Activated CD8-positive, alpha-beta memory T cell treated with anti-CD3 and anti-CD28 coated beads, Interleukin-2, amount 10 ng/mL, durations not matched to agents 7 days and 5 days (primary cell): ENCODE results near the gene CYTH1. TPM values are rescaled to one million over a fixed set of nuclear protein-coding genes. Genes with fewer than 3 reads are reported as not detected.
"Not testable (repeated sequence)": the region's sequence is repeated elsewhere in the genome, so short reads cannot be mapped to it uniquely, and the experiment has no call there.

Source experiments
- ATAC-seq: fragments of 150-1000 bp; cut with Tn5 transposase; one replicate; pipeline ENCODE4 v1.10.0; 2021; ENCODE audit warnings: moderate library complexity
- CTCF ChIA-PET: fragments of 350-600 bp; sonication (Branson Sonifier 250); formaldehyde crosslinking; loops from one replicate; lab custom pipeline; 2021; ENCODE audit warnings: antibody characterized with exemption; lab: Charles Lee
- DNase-seq: peaks from one replicate; pipeline ENCODE4 v3.0.0-alpha.2; 2020
- H3K27ac Mint-ChIP-seq: one replicate; pipeline ENCODE4 v1.8.0; 2021; ENCODE audit warnings: mild to moderate bottlenecking, mixed read lengths
- H3K27me3 Mint-ChIP-seq: one replicate; pipeline ENCODE4 v1.8.0; 2021; ENCODE audit warnings: mixed read lengths
- H3K36me3 Mint-ChIP-seq: one replicate; pipeline ENCODE4 v1.8.0; 2021; ENCODE audit warnings: mild to moderate bottlenecking, mixed read lengths
- H3K4me1 Mint-ChIP-seq: one replicate; pipeline ENCODE4 v1.8.0; 2021; ENCODE audit warnings: mixed read lengths
- H3K4me3 Mint-ChIP-seq: one replicate; pipeline ENCODE4 v1.8.0; 2021; ENCODE audit warnings: mild to moderate bottlenecking, moderate library complexity, mixed read lengths
- H3K9me3 Mint-ChIP-seq: one replicate; pipeline ENCODE4 v1.8.0; 2022; ENCODE audit warnings: low read depth, mixed read lengths
- total RNA-seq, 2 experiments: library from RNA; stranded (reverse); gene quantifications; one replicate each; pipeline ENCODE4 v1.2.3, GENCODE V29; 2021

The CYTH1 gene
- total RNA-seq, 2 experiments from 2014 or later: 151 to 156 TPM

DNA sequence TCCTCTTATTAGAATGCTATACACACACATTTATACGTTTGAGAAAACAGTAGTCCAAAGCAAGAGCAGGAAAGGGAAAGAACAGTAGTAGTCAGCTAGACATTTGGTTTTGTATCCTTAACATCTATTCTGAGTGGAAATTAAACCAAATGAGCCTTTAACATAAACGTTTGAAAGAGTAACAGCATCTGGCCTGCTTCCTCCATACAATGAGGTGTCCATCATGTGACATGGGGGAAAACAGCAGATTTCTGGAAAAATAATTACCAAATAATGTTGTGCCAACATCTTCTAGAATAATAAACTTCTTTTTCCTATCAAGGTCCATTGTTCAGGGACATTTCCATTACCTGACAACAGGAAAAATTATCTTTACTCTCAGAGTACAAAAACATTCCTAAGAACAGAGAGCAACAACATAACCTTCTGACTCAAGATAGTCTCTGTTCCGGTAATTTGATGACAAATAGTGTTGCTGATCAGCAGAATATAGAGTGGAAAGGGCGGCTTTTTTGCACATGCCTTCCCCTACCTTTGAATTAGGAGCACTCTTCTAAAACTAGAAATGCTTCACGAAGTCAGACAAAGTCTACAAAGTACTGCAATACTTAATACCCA lies 20.2 kb downstream of the CYTH1 start:
- H3K27me3 Mint-ChIP-seq: no peaks in the 10 kb centered on the region
- peaks cover 4% of the 10 kb centered on the region for H3K36me3 Mint-ChIP-seq
- no peaks in the 10 kb centered on the region for H3K9me3 Mint-ChIP-seq
- H3K27ac Mint-ChIP-seq: peak overlapping the region; percentile 65
- peaks cover 63% of the 10 kb centered on the region for H3K4me1 Mint-ChIP-seq
- CTCF ChIA-PET: interaction anchor here (1.3 kb wide), 1 partner anchor 56 kb away, joined by 3 read pairs; no protein-coding TSS in a partner anchor
- H3K4me3 Mint-ChIP-seq: no peak overlapping the region
- no peak for DNase-seq
- no peak for ATAC-seq

DNA sequence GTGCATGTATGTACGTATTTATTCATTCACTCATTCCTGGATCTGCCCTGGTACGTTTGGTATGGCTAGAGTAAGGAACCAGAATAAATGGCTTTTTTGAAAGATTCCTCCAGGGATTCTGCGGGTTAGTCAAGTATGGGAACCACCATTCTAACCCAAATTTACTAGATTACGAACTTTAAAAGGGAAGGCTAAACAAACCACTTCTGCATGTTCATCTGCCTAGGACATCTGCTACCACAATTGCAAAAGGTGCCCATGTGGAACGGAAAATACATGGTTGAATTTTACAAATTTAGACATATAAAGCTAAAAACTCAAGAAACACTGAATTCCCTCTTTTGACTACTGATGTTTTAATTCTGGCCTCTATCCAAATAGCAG lies 22.1 kb downstream of the CYTH1 start:
- Mint-ChIP-seq H3K4me3 (peak overlapping the region; percentile 55), H3K4me1 (peaks cover 71% of the 10 kb centered on the region), H3K36me3 (peaks cover 7% of the 10 kb centered on the region), H3K27me3 (no peaks in the 10 kb centered on the region), H3K27ac (peak overlapping the region; percentile 86), H3K9me3 (no peaks in the 10 kb centered on the region)
- CTCF ChIA-PET: interaction anchor here (1.0 to 2.0 kb wide), 4 partner anchors 9 to 51 kb away, joined by 3 to 14 read pairs (median 7); no protein-coding TSS in a partner anchor
- ATAC-seq (no peak), DNase-seq (no peak)

DNA sequence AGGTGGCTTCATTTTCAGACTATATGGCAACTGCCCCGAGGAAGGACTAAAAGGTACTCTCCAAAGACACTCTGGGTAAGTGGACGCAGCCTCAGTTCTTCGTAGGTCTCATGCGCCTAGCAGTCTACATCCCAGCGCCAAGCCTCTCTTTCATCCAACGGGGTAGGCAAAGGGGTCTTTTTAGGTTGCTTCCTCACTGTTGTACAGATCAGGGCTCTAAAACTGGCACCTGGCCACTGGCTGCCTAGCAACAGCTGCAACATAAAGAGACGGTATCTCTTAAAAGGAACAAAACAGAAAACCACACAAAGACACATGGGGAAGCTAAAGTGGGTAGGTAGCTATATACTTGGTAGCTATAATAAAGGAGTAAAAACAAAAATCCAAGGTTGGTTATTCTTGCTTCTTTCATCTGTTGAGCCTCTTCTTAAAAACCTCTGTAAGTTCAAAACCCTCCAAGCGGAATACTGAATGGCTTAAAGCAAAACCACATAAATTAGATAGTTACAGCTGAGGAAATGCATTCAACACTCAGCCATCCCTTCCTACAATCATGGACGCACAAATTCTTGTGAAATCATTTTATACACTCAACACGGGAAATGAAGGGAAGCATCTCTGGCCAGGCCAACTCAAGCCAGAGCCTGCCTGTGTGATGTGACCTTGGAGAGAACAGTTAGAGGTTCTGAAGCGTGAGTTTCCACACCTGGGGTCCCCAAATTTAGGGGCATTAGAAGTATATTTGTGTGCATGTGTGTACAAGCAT lies 22.7 kb downstream of the CYTH1 start:
- H3K4me1 Mint-ChIP-seq: peaks cover 68% of the 10 kb centered on the region
- CTCF ChIA-PET: interaction anchor here (0.7 to 2.0 kb wide), 6 partner anchors 9 to 50 kb away, joined by 3 to 14 read pairs (median 4); no protein-coding TSS in a partner anchor
- H3K36me3 Mint-ChIP-seq: peaks cover 9% of the 10 kb centered on the region
- DNase-seq (peak; percentile 84), ATAC-seq (peak; percentile 89)
- H3K27ac Mint-ChIP-seq: peak overlapping the region; percentile 86
- no peaks in the 10 kb centered on the region for H3K9me3 Mint-ChIP-seq
- peak overlapping the region; percentile 55 for H3K4me3 Mint-ChIP-seq
- H3K27me3 Mint-ChIP-seq: no peaks in the 10 kb centered on the region

DNA sequence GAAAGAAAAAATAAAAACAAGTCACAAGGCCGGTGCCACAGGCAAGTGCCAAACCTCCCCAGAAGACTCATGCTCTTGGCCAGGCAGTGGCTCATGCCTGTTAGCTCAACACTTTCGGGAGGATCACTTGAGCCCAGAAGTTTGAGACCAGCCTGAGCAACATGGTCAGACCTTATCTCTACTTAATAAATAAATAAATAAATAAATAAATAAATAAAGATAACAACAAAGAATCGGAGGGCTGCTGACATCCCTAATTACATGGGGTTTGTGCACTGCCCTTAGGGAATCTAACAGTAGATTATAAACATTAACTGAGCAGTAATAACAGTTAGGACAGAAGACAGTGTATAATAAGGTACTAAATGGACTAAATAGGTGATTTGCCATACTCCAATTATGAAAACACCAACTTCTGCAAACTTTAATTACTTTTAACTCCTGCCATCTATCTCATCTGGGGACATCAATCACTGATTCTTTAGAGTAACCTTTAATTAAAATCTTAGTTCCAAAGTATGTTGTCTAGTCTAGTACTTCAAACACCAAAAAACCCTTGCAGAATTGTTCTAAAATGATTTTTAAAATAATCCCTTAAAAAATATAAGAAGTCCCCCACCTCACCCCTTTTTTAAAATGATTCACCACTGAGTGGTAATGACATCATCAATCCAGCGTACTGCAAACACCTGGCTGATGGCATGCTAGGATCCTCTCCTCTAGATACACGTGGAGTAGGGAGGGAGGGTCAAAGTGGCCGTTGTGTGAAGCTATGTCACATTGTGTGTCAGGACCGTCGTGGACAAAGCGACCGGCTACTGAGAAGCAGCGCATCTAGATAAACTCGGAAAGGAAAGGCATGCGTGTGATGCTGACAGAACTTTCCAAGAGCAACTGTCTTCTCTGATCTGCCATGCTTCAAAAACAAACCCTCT lies 28.5 kb downstream of the CYTH1 start:
- CTCF ChIA-PET: no interaction called here
- DNase-seq (no peak), ATAC-seq (no peak)
- Mint-ChIP-seq H3K27ac (peak overlapping the region; percentile 30), H3K4me1 (peaks cover 83% of the 10 kb centered on the region), H3K36me3 (peaks cover 10% of the 10 kb centered on the region), H3K9me3 (no peaks in the 10 kb centered on the region), H3K4me3 (no peak overlapping the region), H3K27me3 (no peaks in the 10 kb centered on the region)

DNA sequence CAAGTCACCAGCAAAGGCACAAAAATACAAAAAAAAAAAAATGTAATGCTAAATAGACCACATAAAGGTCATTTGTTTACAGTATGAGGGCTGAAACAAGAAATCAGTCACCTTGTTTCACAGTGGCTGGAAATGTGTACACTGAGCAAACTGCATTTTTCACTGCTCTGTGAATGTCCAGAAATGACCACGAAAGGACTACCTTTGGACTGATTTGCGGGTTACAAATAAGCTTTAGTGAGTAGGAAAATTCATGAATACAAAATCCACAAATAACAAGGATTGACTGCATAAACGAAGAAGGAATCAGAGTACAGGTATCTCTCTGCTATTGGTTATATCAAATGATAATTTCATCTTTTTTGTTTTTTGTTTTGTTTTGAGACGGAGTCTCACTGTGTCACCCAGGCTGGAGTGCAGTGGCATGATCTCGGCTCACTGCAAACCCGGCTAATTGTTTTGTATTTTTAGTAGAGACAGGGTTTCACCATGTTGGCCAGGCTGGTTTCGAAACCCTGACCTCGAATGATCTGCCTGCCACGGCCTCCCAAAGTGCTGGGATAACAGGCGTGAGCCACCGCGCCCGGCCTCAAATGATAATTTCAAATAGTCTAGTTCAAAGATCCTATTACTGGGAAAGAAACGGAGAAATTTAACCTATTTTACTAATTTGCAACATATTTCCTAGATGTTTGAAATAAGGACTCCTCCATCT lies 30.5 kb downstream of the CYTH1 start:
- Mint-ChIP-seq H3K4me1 (peaks cover 85% of the 10 kb centered on the region), H3K36me3 (peaks cover 11% of the 10 kb centered on the region), H3K27ac (peak overlapping the region; percentile 80), H3K27me3 (no peaks in the 10 kb centered on the region), H3K4me3 (no peak overlapping the region), H3K9me3 (no peaks in the 10 kb centered on the region)
- ATAC-seq (no peak), DNase-seq (no peak)
- CTCF ChIA-PET: interaction anchor here (1.2 kb wide), 1 partner anchor 20 kb away, joined by 4 read pairs; no protein-coding TSS in a partner anchor

DNA sequence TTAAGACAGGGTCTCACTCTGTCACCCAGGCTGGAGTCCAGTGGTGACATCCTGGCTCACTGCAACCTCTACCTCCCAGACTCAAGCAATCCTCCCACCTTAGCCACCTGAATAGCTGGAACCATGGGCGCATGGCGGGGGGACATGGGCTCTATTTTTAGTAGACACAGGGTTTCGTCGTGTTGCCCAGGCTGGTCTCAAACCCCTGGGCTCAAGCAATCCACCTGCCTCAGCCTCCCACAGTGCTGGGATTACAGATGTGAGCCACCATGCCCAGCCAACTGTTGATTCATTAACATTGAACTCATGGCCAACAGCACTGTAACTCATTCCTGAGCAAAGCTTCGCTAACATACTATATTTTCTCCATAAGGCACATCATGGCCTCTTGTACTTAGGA lies 31.1 kb downstream of the CYTH1 start:
- H3K4me3 Mint-ChIP-seq: not testable (repeated sequence)

DNA sequence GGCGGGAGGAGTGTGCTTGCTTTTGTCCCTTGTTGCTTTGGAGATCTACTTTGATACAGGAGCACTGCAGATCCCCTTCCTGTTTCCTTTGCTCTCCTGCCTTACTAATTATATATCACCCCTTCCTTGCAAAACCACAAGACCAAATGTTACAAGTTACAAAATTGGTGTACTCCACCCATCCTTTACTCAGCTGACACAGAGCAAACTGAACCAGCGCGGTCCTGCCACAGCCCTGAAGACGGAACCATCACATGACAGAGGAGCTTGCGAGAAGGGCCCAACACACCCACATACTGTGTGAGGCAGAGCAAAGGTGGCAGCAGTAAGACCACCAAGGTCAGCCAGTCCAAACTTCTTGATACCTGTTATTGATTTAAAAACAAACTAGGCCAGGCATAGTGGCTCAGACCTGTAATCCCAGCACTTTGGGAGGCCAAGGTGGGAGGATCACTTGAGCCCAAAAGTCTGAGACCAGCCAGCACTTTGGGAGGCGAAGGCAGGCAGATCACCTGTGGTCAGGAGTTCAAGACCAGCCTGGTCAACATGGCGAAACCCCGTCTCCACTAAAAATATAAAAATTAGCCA lies 33.2 kb downstream of the CYTH1 start:
- H3K27me3 Mint-ChIP-seq: no peaks in the 10 kb centered on the region
- peak overlapping the region; percentile 89 for H3K27ac Mint-ChIP-seq
- H3K4me1 Mint-ChIP-seq: peaks cover 92% of the 10 kb centered on the region
- DNase-seq: peak; percentile 93
- H3K36me3 Mint-ChIP-seq: peaks cover 8% of the 10 kb centered on the region
- CTCF ChIA-PET: interaction anchor here (0.6 to 5.0 kb wide), 15 partner anchors 8 to 1516 kb away, joined by 3 to 35 read pairs (median 4); no protein-coding TSS in a partner anchor
- no peaks in the 10 kb centered on the region for H3K9me3 Mint-ChIP-seq
- peak; percentile 89 for ATAC-seq
- peak overlapping the region; percentile 69 for H3K4me3 Mint-ChIP-seq

More for the DNA sequence above, 31.1 kb downstream of the CYTH1 start:
- H3K9me3 Mint-ChIP-seq, DNase-seq, H3K27me3 Mint-ChIP-seq, ATAC-seq, H3K36me3 Mint-ChIP-seq, CTCF ChIA-PET: not testable (repeated sequence)
- Mint-ChIP-seq H3K27ac (peak overlapping the region; percentile 80), H3K4me1 (peaks cover 86% of the 10 kb centered on the region)

DNA sequence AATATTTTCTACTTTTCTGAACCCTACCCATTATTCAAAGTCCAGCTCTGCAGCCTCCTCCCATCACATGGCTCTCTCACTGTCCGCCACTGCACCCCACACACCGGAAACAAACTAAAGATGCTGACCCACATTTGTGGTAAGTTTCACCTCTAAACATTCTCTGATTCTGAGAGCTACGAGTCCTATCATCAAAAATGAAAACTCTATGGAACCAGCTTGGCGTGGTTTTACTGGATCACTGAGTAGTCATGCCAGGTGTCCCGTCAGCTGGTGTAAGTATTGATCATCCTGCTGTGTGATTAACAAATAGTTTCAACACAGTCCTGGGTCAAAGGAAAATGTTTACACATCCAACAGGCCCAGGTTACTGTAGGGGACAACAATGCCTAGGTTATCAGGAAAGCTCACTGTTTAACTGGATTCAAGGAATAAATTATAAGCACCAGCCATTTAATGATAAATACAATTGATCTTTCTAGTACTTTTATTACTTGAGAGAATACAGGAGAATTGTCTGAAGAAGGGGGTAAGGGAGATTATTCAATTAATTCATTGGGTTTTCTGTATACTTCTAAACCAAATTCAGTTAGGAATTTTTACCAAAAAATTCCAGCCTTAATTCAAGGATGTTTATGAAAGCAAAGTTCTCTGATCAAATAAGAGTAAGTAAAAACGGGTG lies 33.9 kb downstream of the CYTH1 start:
- CTCF ChIA-PET: interaction anchor here (0.7 to 5.0 kb wide), 16 partner anchors 8 to 71 kb away, joined by 3 to 35 read pairs (median 4); no protein-coding TSS in a partner anchor
- Mint-ChIP-seq H3K9me3 (no peaks in the 10 kb centered on the region), H3K4me3 (peak overlapping the region; percentile 69), H3K27me3 (no peaks in the 10 kb centered on the region), H3K4me1 (peaks cover 93% of the 10 kb centered on the region), H3K36me3 (peaks cover 13% of the 10 kb centered on the region), H3K27ac (peak overlapping the region; percentile 89)
- ATAC-seq: peak; percentile 58
- peak; percentile 77 for DNase-seq

DNA sequence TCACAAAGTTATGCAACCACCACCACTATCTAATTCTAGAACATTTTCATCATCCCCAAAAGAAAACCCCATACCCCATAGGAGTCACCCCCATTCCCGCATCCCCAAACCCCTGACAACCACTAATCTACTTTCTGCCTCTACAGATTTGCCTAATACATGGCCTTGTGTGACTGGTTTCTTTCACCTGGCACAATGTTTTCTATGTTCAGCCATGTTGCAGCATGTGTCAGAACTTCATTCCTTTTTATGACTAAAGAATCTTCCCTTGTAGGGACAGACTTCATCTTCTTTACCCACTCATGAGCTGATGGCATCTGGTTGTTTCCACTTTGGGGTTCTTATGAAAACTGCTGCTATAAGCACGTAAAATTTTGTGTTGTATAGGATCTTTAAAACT lies 34.6 kb downstream of the CYTH1 start:
- CTCF ChIA-PET: interaction anchor here (0.7 to 5.0 kb wide), 13 partner anchors 10 to 72 kb away, joined by 3 to 35 read pairs (median 4); no protein-coding TSS in a partner anchor
- Mint-ChIP-seq H3K4me1 (peaks cover 93% of the 10 kb centered on the region), H3K9me3 (no peaks in the 10 kb centered on the region), H3K27ac (peak overlapping the region; percentile 89), H3K27me3 (no peaks in the 10 kb centered on the region), H3K36me3 (peaks cover 16% of the 10 kb centered on the region), H3K4me3 (no peak overlapping the region)
- ATAC-seq (peak; percentile 9), DNase-seq (no peak)

DNA sequence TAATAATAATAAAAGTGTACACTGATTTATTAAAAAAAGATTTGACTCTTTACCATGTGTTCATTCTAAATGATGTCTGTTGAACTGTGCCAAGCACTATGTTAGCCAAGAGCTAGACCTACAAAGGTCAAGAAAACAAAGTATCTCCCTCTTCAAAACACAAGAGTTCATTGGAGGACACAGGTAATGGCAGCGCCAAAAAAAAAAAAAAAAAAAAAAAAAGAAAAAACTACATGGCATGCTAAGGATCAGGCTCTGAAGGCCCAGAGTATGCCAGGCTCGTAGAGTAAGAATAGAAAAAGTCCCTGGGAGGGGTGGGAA lies 35.2 kb downstream of the CYTH1 start:
- Mint-ChIP-seq H3K4me3 (no peak overlapping the region), H3K9me3 (no peaks in the 10 kb centered on the region), H3K27me3 (no peaks in the 10 kb centered on the region), H3K27ac (peak overlapping the region; percentile 89), H3K36me3 (peaks cover 16% of the 10 kb centered on the region), H3K4me1 (peaks cover 93% of the 10 kb centered on the region)
- ATAC-seq (no peak), DNase-seq (no peak)
- CTCF ChIA-PET: interaction anchor here (1.1 to 5.0 kb wide), 3 partner anchors 11 to 73 kb away, joined by 3 to 35 read pairs (median 5); no protein-coding TSS in a partner anchor

DNA sequence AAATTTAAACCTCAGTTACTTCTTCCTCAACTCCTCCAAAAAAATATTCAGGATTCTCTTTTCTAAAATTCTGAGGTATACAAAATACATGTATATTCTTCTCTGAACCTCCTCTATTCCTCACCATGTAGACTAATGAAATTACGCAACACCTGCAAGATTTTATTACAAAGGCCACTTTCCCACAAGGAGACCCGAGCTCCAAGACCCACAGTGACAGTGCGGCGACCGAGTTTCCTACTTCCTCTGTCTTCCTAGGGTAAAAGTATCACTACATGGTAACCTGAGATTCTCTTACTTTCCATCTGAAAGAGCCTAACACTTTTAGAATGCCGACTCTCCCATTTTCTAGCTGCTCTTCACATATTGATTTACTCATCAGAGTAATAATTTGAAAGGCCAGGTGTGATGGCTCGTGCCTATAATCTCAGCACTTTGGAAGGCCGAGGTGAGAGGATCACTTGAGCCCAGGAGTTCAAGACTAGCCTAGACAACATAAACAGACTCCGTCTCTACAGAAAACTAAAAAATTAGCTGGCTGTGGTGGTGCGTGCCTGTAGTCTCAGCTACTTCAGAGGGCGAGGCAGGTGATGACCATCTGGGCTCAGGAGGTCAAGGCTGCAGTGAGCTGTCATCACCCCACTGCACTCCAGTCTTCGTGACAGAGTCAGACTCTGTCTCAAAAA lies 35.7 kb downstream of the CYTH1 start:
- Mint-ChIP-seq H3K27ac (peak overlapping the region; percentile 51), H3K9me3 (no peaks in the 10 kb centered on the region), H3K27me3 (no peaks in the 10 kb centered on the region), H3K36me3 (peaks cover 18% of the 10 kb centered on the region), H3K4me1 (peaks cover 93% of the 10 kb centered on the region), H3K4me3 (no peak overlapping the region)
- CTCF ChIA-PET: interaction anchor here (1.0 to 5.0 kb wide), 5 partner anchors 10 to 73 kb away, joined by 3 to 35 read pairs (median 4); no protein-coding TSS in a partner anchor
- ATAC-seq (no peak), DNase-seq (no peak)
